Sigmoid colon (tissue), 3 donors: ENCODE results near the gene DES.

Experiments
- CTCF ChIP-seq, 4 experiments: fragments of 450-650 bp in 3 of 4; fragments of 200-600 bp in 1 of 4; IDR thresholded peaks; one replicate each; pipeline ENCODE4 v1.5.1; 2016 to 2019; ENCODE audit warnings: antibody characterized with exemption in 4 of 4, mild to moderate bottlenecking in 3 of 4, moderate library complexity in 2 of 4
- POLR2A ChIP-seq, 2 donors: fragments of 450-650 bp; IDR thresholded peaks; one replicate each; pipeline ENCODE4 v1.6.1; 2016; ENCODE audit warnings: antibody characterized with exemption in 2 of 2, mild to moderate bottlenecking in 2 of 2, moderate library complexity in 2 of 2

DNA sequence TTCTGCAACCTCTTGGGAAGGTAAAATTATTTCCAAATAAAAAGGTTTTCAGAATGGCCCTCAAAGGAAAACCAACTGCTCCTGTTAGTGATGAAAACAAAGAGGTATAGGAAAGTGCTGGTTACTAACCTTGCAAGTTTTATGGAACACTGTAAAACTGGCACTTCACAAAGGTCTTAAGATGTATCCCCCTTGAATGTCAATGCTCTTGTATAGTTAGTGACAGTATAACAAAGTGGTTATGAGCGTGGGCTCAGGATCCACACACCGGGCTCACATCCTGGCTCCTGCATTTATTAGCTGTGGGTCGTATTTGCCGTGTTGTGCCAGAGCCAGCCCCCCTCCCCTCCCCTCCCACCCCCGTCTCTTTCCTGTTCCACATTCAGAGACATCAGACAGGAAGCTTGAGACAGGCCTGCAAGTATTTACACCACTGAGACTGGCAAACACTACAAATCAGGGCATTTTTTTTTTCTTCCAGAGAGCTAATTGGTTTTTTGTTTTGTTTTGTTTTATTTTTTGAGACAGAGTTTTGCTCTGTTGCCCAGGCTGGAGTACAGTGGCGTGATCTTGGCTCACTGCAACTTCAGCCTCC is 21.2 kb upstream of the DES start:
- no peak for TF ChIP-seq POLR2A (IDR thresholded peaks at IDR 0.05)
- TF ChIP-seq CTCF (IDR thresholded peaks at IDR 0.05), result no peak
